HG03354 (cell line): ENCODE measurements around the gene CRTC1.
"Not testable (repeated sequence)": the region's sequence is repeated elsewhere in the genome, so short reads cannot be mapped to it uniquely, and the experiment has no call there.

Experiments used
- ATAC-seq: cut with Tn5 transposase; IDR thresholded peaks from one replicate; pipeline ENCODE4 v1.9.1; 2021; ENCODE audit warnings: mild to moderate bottlenecking; ENCODE audit not compliant: unreplicated experiment, poor library complexity, severe bottlenecking

Gene CRTC1

GRCh38 chr19:18667531-18668251 is 15.8 kb upstream of the CRTC1 start:
- ATAC-seq, result no peak

GRCh38 chr19:18668252-18668631 is 15.2 kb upstream of the CRTC1 start:
- ATAC-seq, result no peak

- ATAC-seq, result no peak
These were observed 14.5 kb upstream of the CRTC1 start for GRCh38 chr19:18668744-18669523.

GRCh38 chr19:18669524-18669817 is 14.0 kb upstream of the CRTC1 start:
- no peak for ATAC-seq

GRCh38 chr19:18669883-18670282 is 13.6 kb upstream of the CRTC1 start:
- ATAC-seq, result no peak

GRCh38 chr19:18670312-18670711 is 13.2 kb upstream of the CRTC1 start:
- ATAC-seq, result no peak

- ATAC-seq, result no peak
These were observed 12.0 kb upstream of the CRTC1 start for GRCh38 chr19:18671303-18672043.

- ATAC-seq, result no peak
These were observed 11.4 kb upstream of the CRTC1 start for GRCh38 chr19:18672044-18672451.

GRCh38 chr19:18672606-18673337 is 10.7 kb upstream of the CRTC1 start:
- ATAC-seq, result no peak

GRCh38 chr19:18674616-18675015 is 8.9 kb upstream of the CRTC1 start:
- ATAC-seq, result no peak

GRCh38 chr19:18675779-18676178 is 7.7 kb upstream of the CRTC1 start:
- no peak for ATAC-seq

- ATAC-seq, result no peak
These were observed 6.8 kb upstream of the CRTC1 start for GRCh38 chr19:18676692-18677091.

- no peak for ATAC-seq
These were observed 6.3 kb upstream of the CRTC1 start for GRCh38 chr19:18677156-18677555.

- ATAC-seq, result not testable (repeated sequence)
These were observed 3.3 kb upstream of the CRTC1 start for GRCh38 chr19:18680148-18680547.

- ATAC-seq, result no peak
These were observed 722 bp upstream of the CRTC1 start for GRCh38 chr19:18682807-18683108.

- ATAC-seq, result peak; percentile 3
These were observed 620 bp downstream of the CRTC1 start for GRCh38 chr19:18683958-18684641.

- no peak for ATAC-seq
These were observed 1.1 kb downstream of the CRTC1 start for GRCh38 chr19:18684642-18684993.

- ATAC-seq, result no peak
These were observed 2.2 kb downstream of the CRTC1 start for GRCh38 chr19:18685597-18686190.

- ATAC-seq, result no peak
These were observed 4.4 kb downstream of the CRTC1 start for GRCh38 chr19:18687740-18688465.
